ENCODE measurements around the gene TDRD1. TPM values are rescaled to one million over a fixed set of nuclear protein-coding genes. Genes with fewer than 3 reads are reported as not detected.

The TDRD1 gene
- total RNA-seq, 1 donor, result 0.72 TPM

GRCh38 chr10:114173603-114173920, 5.6 kb upstream of the TDRD1 start:
- Histone ChIP-seq H4K20me1 (ENCODE audit: insufficient read depth, low read length) (peaks cover 15% of the 10 kb centered on the region), H3K79me2 (ENCODE audit: insufficient read depth, low read length) (peaks cover 55% of the 10 kb centered on the region), H3K36me3 (ENCODE audit: insufficient read depth, low read length) (peaks cover 2% of the 10 kb centered on the region), H3K9me3 (ENCODE audit: low read depth, low read length) (no peaks in the 10 kb centered on the region), H3K27ac (ENCODE audit: low read depth, low read length) (peak overlapping the region; percentile 92), H3K4me1 (ENCODE audit: insufficient read depth, low read length) (peaks cover 17% of the 10 kb centered on the region), H2AFZ (ENCODE audit: low read length) (peak overlapping the region; percentile 95), H3K4me3 (ENCODE audit: insufficient read depth, low read length) (peak overlapping the region; percentile 99), H3K27me3 (ENCODE audit: insufficient read depth, low read length) (peaks cover 6% of the 10 kb centered on the region), H3K4me2 (ENCODE audit: insufficient read depth, low read length) (peak overlapping the region; percentile 94)
- peak; percentile 56 for DNase-seq (ENCODE audit: insufficient read length, low spot score, missing footprints)
- TF ChIP-seq, protein P1, sequence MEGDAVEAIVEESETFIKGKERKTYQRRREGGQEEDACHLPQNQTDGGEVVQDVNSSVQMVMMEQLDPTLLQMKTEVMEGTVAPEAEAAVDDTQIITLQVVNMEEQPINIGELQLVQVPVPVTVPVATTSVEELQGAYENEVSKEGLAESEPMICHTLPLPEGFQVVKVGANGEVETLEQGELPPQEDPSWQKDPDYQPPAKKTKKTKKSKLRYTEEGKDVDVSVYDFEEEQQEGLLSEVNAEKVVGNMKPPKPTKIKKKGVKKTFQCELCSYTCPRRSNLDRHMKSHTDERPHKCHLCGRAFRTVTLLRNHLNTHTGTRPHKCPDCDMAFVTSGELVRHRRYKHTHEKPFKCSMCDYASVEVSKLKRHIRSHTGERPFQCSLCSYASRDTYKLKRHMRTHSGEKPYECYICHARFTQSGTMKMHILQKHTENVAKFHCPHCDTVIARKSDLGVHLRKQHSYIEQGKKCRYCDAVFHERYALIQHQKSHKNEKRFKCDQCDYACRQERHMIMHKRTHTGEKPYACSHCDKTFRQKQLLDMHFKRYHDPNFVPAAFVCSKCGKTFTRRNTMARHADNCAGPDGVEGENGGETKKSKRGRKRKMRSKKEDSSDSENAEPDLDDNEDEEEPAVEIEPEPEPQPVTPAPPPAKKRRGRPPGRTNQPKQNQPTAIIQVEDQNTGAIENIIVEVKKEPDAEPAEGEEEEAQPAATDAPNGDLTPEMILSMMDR (IDR thresholded peaks at IDR 0.05; ENCODE audit: extremely low read depth, low read depth, low read length), result no peak

DNA sequence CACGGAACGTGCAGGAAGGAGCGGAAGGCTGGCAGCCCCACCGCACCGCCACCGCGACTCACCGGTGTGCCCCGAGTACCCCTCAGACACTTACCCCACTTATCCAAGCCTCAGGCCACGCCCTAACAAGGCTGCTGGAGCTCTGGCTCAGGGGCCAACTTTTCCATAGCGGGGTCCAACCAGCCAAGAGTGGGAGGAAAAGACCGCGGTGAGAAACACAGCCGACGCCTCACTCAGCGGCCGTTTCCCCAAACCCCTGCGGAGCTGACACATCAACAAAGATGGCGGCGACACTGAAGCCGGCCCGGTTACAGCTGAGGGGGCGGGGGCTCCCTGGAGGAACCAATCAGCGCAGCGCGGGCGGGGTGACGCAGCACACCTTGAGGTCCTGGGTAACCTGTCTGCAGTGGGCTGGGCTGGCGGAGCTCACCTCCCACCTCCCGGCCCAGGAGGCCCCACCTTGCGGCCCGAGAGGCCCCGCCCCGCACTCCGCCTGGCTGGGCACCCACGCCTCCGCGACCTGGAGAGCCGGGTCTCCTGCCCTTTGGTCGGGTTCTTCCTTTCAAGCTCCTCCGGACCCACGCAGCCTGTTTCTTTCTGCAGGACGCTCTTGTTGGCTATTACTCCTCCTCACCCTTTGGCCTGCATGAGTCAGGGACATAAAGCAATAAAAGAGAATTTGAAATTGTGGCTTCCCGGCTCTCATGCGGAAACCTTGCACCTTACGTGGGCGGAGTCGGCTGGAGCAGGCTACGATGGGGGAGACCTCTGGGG, 5.0 kb upstream of the TDRD1 start, which contains the start of gene CCDC186:
Gene CCDC186 (minus strand): TSS at position 283 of the 774 bp plus-strand sequence. CDS start 10,935 bp downstream, outside the sequence.
- H3K4me2 ChIP-seq (ENCODE audit: insufficient read depth, low read length), result peak within 1 kb of the TSS; percentile 94
- no peaks in the 10 kb centered on the region for H3K36me3 ChIP-seq (ENCODE audit: insufficient read depth, low read length)
- H3K4me3 ChIP-seq (ENCODE audit: insufficient read depth, low read length), result peak within 1 kb of the TSS; percentile 99
- H3K4me1 ChIP-seq (ENCODE audit: insufficient read depth, low read length), result peaks cover 17% of the 10 kb centered on the region
- H3K9me3 ChIP-seq (ENCODE audit: low read depth, low read length), result no peaks in the 10 kb centered on the region
- TF ChIP-seq, protein P1 (IDR thresholded peaks at IDR 0.05; ENCODE audit: extremely low read depth, low read depth, low read length), result no peak
- H3K27ac ChIP-seq (ENCODE audit: low read depth, low read length), result peak within 1 kb of the TSS; percentile 92
- peaks cover 51% of the 10 kb centered on the region for H3K79me2 ChIP-seq (ENCODE audit: insufficient read depth, low read length)
- peaks cover 6% of the 10 kb centered on the region for H3K27me3 ChIP-seq (ENCODE audit: insufficient read depth, low read length)
- H2AFZ ChIP-seq (ENCODE audit: low read length), result peak within 1 kb of the TSS; percentile 95
- peak; percentile 95 for DNase-seq (ENCODE audit: insufficient read length, low spot score, missing footprints)
- peaks cover 15% of the 10 kb centered on the region for H4K20me1 ChIP-seq (ENCODE audit: insufficient read depth, low read length)

DNA sequence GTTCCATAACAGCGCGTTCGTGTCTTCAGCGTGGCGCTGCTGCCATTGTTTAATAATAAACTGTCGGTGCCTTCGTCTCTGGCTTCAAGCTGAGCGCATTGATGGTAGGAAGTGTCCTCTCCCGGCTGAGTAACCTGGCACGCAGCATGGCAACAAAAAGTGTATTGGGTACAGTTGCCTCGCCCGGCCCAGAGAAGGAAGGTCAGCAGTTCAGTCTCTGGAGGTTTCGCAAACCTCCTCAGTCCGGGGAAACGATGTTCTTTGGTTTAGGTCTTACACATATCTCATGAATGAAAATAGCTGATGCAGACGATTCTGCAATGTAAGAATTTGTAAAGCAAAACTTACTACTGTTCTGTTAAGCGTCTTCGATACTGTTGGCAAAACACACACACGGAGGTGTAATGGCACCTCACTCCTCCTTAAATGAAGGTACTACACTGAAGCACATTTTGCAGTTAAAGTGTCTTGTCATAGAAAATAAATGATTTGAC, 4.4 kb upstream of the TDRD1 start:
- TF ChIP-seq, protein P1 (IDR thresholded peaks at IDR 0.05; ENCODE audit: extremely low read depth, low read depth, low read length), result no peak
- Histone ChIP-seq H3K79me2 (ENCODE audit: insufficient read depth, low read length) (peaks cover 45% of the 10 kb centered on the region), H2AFZ (ENCODE audit: low read length) (peak overlapping the region; percentile 95), H3K4me2 (ENCODE audit: insufficient read depth, low read length) (peak overlapping the region; percentile 94), H3K36me3 (ENCODE audit: insufficient read depth, low read length) (no peaks in the 10 kb centered on the region), H3K4me3 (ENCODE audit: insufficient read depth, low read length) (peak overlapping the region; percentile 99), H3K27ac (ENCODE audit: low read depth, low read length) (peak overlapping the region; percentile 92), H4K20me1 (ENCODE audit: insufficient read depth, low read length) (peaks cover 13% of the 10 kb centered on the region), H3K9me3 (ENCODE audit: low read depth, low read length) (no peaks in the 10 kb centered on the region), H3K4me1 (ENCODE audit: insufficient read depth, low read length) (peaks cover 17% of the 10 kb centered on the region), H3K27me3 (ENCODE audit: insufficient read depth, low read length) (peaks cover 6% of the 10 kb centered on the region)
- DNase-seq (ENCODE audit: insufficient read length, low spot score, missing footprints), result peak; percentile 54

- H2AFZ ChIP-seq (ENCODE audit: low read length), result no peak overlapping the region
Observed at GRCh38 chr10:114175667-114176066, 3.5 kb upstream of the TDRD1 start.

More at GRCh38 chr10:114175667-114176066, 3.5 kb upstream of the TDRD1 start:
- H3K27me3 ChIP-seq (ENCODE audit: insufficient read depth, low read length), result peaks cover 6% of the 10 kb centered on the region
- no peak overlapping the region for H3K4me2 ChIP-seq (ENCODE audit: insufficient read depth, low read length)
- peaks cover 9% of the 10 kb centered on the region for H4K20me1 ChIP-seq (ENCODE audit: insufficient read depth, low read length)
- no peak for DNase-seq (ENCODE audit: insufficient read length, low spot score, missing footprints)
- no peaks in the 10 kb centered on the region for H3K9me3 ChIP-seq (ENCODE audit: low read depth, low read length)
- no peak overlapping the region for H3K27ac ChIP-seq (ENCODE audit: low read depth, low read length)
- no peaks in the 10 kb centered on the region for H3K36me3 ChIP-seq (ENCODE audit: insufficient read depth, low read length)
- TF ChIP-seq, protein P1 (IDR thresholded peaks at IDR 0.05; ENCODE audit: extremely low read depth, low read depth, low read length), result no peak
- H3K4me1 ChIP-seq (ENCODE audit: insufficient read depth, low read length), result peaks cover 17% of the 10 kb centered on the region
- no peak overlapping the region for H3K4me3 ChIP-seq (ENCODE audit: insufficient read depth, low read length)
- peaks cover 37% of the 10 kb centered on the region for H3K79me2 ChIP-seq (ENCODE audit: insufficient read depth, low read length)
